ENCODE data around the gene PLAAT3.

- TF ChIP-seq CTCF (IDR thresholded peaks at IDR 0.05; ENCODE audit: poor library complexity, severe bottlenecking) (no peak), MXI1 (conservative IDR thresholded peaks at IDR 0.05; ENCODE audit: poor library complexity, severe bottlenecking) (no peak)
Measured at GRCh38 chr11:63599211-63600122, 14.8 kb downstream of the PLAAT3 start.

All from neural cell (in vitro differentiated cells).